Activated naive CD4-positive, alpha-beta T cell treated with anti-CD3 and anti-CD28 coated beads for 36 hours (primary cell): ENCODE results near the gene PACSIN2. TPM values are rescaled to one million over a fixed set of nuclear protein-coding genes. Genes with fewer than 3 reads are reported as not detected.

Experiments used
- CTCF ChIA-PET: fragments of 350-600 bp; sonication (Branson Sonifier 250); formaldehyde crosslinking; loops from one replicate; lab custom pipeline; 2021; ENCODE audit warnings: antibody characterized with exemption; lab: Charles Lee
- DNase-seq: peaks from one replicate; pipeline ENCODE4 v3.0.0-alpha.2; 2020
- H3K27ac Mint-ChIP-seq: one replicate; pipeline ENCODE4 v1.8.0; 2021; ENCODE audit warnings: mild to moderate bottlenecking, mixed read lengths
- H3K27me3 Mint-ChIP-seq: one replicate; pipeline ENCODE4 v1.8.0; 2021; ENCODE audit warnings: low read depth, mixed read lengths
- H3K36me3 Mint-ChIP-seq: one replicate; pipeline ENCODE4 v1.8.0; 2021; ENCODE audit warnings: low read depth, mixed read lengths
- H3K4me1 Mint-ChIP-seq: one replicate; pipeline ENCODE4 v1.8.0; 2021; ENCODE audit warnings: low read depth, mixed read lengths
- H3K4me3 Mint-ChIP-seq: one replicate; pipeline ENCODE4 v1.8.0; 2021; ENCODE audit warnings: mild to moderate bottlenecking, moderate library complexity, mixed read lengths
- H3K9me3 Mint-ChIP-seq: one replicate; pipeline ENCODE4 v1.8.0; 2021; ENCODE audit warnings: mixed read lengths
- intact Hi-C: fragments of 100-400 bp; cut with micrococcal nuclease; formaldehyde crosslinking; loops from one replicate; pipeline ENCODE4 v1.15.1; 2023
- total RNA-seq, 2 experiments: library from RNA; stranded (reverse); gene quantifications; one replicate each; pipeline ENCODE4 v1.2.3, GENCODE V29; 2021

PACSIN2 gene
- total RNA-seq, 2 experiments from 2014 or later, result 31.2 to 32.9 TPM

DNA sequence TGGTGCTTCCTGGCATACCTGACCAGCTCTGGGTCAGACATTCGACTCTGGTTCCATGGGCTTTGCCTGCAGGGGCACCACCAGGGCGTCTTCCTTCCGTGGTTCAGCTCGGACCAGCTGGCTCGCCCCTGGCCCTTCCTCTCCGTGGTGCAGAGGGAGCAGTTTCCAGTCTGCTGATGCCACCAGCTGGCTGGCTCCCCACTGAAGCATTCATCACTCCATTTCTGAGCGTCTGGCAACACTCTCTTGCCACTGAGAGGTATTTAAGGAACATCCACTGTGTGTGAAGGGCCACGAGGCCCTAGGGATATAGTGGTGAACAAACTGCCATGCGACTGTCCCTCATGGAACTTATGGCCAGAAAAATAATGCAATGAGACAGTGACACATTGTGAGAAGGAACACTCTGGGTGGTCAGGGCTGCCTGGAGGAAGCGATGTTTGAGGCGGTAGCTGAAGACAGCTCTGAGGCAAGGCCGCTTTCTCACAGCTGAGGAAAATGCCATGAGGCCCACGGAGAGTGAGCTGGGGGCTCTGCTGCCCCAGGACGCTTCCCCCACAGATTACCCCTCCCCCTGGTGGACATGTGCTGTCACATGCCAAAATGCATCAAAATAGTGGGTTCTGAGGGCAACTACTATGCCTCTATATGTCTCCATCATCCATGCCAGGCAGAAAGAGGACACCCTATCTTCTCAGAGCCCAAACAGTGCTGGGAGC, 113.0 kb downstream of the PACSIN2 start:
- H3K27me3 Mint-ChIP-seq, result no peaks in the 10 kb centered on the region
- H3K9me3 Mint-ChIP-seq, result no peaks in the 10 kb centered on the region
- DNase-seq, result no peak
- no peak overlapping the region for H3K27ac Mint-ChIP-seq
- H3K4me1 Mint-ChIP-seq, result peaks cover 7% of the 10 kb centered on the region
- CTCF ChIA-PET, result interaction anchor here (0.9 to 1.6 kb wide), 2 partner anchors 21 to 79 kb away, joined by 3 read pairs; no protein-coding TSS in a partner anchor
- intact Hi-C loops, result no loop called here
- H3K4me3 Mint-ChIP-seq, result no peak overlapping the region
- H3K36me3 Mint-ChIP-seq, result no peaks in the 10 kb centered on the region

DNA sequence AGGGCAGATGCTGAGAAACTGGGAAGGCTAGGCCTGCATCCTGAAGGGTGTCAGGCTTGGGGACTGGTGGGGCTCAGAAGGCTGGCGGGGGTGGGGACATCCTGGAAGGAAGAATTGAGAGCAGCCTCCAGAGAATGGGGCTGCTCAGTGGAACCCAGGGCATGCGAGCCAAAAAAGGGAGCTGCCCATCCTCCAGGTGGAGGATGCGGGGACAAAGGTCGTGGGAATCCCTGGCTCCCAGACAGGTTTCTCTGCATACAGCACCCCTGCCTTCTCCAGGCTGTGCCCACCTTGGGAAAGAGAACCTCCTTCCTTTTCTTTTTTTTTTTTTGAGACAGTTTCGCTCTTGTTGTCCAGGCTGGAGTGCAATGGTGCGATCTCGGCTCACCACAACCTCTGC, 117.0 kb downstream of the PACSIN2 start:
- Mint-ChIP-seq H3K4me1 (peaks cover 38% of the 10 kb centered on the region), H3K4me3 (no peak overlapping the region), H3K27me3 (no peaks in the 10 kb centered on the region), H3K36me3 (no peaks in the 10 kb centered on the region), H3K27ac (no peak overlapping the region), H3K9me3 (no peaks in the 10 kb centered on the region)
- intact Hi-C loops, result loop anchor here (5.0 to 10.0 kb wide), 3 partner anchors 34 to 187 kb away; partner anchors contain the start of gene TTLL1
- CTCF ChIA-PET, result interaction anchor here (0.9 to 1.1 kb wide), 2 partner anchors 30 to 135 kb away, joined by 3 to 4 read pairs; no protein-coding TSS in a partner anchor
- no peak for DNase-seq

GRCh38 chr22:42895541-42895981, 119.4 kb downstream of the PACSIN2 start:
- intact Hi-C loops, result loop anchor here (1.0 to 10.0 kb wide), 4 partner anchors 32 to 189 kb away; partner anchors contain the start of gene TTLL1
- Mint-ChIP-seq H3K27ac (peak overlapping the region; percentile 74), H3K27me3 (no peaks in the 10 kb centered on the region), H3K36me3 (no peaks in the 10 kb centered on the region), H3K9me3 (no peaks in the 10 kb centered on the region), H3K4me1 (peaks cover 38% of the 10 kb centered on the region), H3K4me3 (peak overlapping the region; percentile 12)
- CTCF ChIA-PET, result interaction anchor here (1.1 to 2.6 kb wide), 4 partner anchors 9 to 138 kb away, joined by 3 to 13 read pairs (median 6); no protein-coding TSS in a partner anchor
- no peak for DNase-seq

- DNase-seq, result peak; percentile 57
- H3K4me3 Mint-ChIP-seq, result peak overlapping the region; percentile 35
- CTCF ChIA-PET, result interaction anchor here (1.1 to 2.6 kb wide), 5 partner anchors 9 to 161 kb away, joined by 3 to 13 read pairs (median 5); no protein-coding TSS in a partner anchor
- intact Hi-C loops, result loop anchor here (1.0 to 10.0 kb wide), 4 partner anchors 32 to 190 kb away; partner anchors contain the start of gene TTLL1
- H3K27me3 Mint-ChIP-seq, result no peaks in the 10 kb centered on the region
- H3K4me1 Mint-ChIP-seq, result peaks cover 38% of the 10 kb centered on the region
- H3K27ac Mint-ChIP-seq, result peak overlapping the region; percentile 74
- H3K36me3 Mint-ChIP-seq, result no peaks in the 10 kb centered on the region
- H3K9me3 Mint-ChIP-seq, result no peaks in the 10 kb centered on the region
These were observed 119.9 kb downstream of the PACSIN2 start for GRCh38 chr22:42895087-42895486.

GRCh38 chr22:42893371-42894150, 121.4 kb downstream of the PACSIN2 start:
- no peaks in the 10 kb centered on the region for H3K9me3 Mint-ChIP-seq
- H3K4me3 Mint-ChIP-seq, result no peak overlapping the region
- H3K36me3 Mint-ChIP-seq, result peaks cover 3% of the 10 kb centered on the region
- H3K27ac Mint-ChIP-seq, result no peak overlapping the region
- H3K27me3 Mint-ChIP-seq, result no peaks in the 10 kb centered on the region
- H3K4me1 Mint-ChIP-seq, result peaks cover 48% of the 10 kb centered on the region
- CTCF ChIA-PET, result interaction anchor here (0.6 to 2.6 kb wide), 6 partner anchors 12 to 269 kb away, joined by 3 to 13 read pairs (median 4); no protein-coding TSS in a partner anchor
- peak; percentile 35 for DNase-seq
- intact Hi-C loops, result loop anchor here (10.0 kb wide), 2 partner anchors 61 to 191 kb away; partner anchors contain the start of gene TTLL1

- Mint-ChIP-seq H3K36me3 (peaks cover 3% of the 10 kb centered on the region), H3K4me1 (peaks cover 46% of the 10 kb centered on the region), H3K4me3 (no peak overlapping the region), H3K27me3 (no peaks in the 10 kb centered on the region), H3K27ac (no peak overlapping the region), H3K9me3 (no peaks in the 10 kb centered on the region)
- no peak for DNase-seq
- CTCF ChIA-PET, result interaction anchor here (0.6 to 0.7 kb wide), 2 partner anchors 131 to 268 kb away, joined by 3 to 4 read pairs; no protein-coding TSS in a partner anchor
- intact Hi-C loops, result loop anchor here (10.0 kb wide), 2 partner anchors 62 to 192 kb away; partner anchors contain the start of gene TTLL1
These were observed 122.2 kb downstream of the PACSIN2 start for GRCh38 chr22:42892571-42893316.

DNA sequence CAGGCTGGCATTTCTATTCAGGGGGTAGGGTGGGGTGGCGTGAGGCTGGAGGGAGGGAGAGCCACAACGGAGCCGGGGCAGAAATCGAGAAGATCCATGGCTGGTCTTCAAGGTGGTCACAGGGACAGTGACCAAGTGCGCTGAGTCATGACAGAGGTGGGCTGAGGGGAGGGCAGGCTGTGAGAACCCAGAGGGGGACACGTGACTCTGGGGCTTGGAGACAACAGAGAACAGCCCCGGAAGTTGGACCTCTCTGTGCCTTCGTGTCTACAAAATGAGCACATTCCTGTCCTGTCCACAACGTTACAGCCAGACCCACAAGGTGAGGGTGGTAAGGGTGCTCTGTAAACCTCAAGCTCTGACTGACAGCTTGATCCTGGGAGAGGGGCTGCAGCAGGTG, 122.8 kb downstream of the PACSIN2 start:
- H3K9me3 Mint-ChIP-seq, result no peaks in the 10 kb centered on the region
- no peak overlapping the region for H3K27ac Mint-ChIP-seq
- CTCF ChIA-PET, result interaction anchor here (0.6 kb wide), 1 partner anchor 132 kb away, joined by 4 read pairs; no protein-coding TSS in a partner anchor
- no peak overlapping the region for H3K4me3 Mint-ChIP-seq
- no peak for DNase-seq
- H3K36me3 Mint-ChIP-seq, result peaks cover 3% of the 10 kb centered on the region
- intact Hi-C loops, result loop anchor here (10.0 kb wide), 2 partner anchors 63 to 193 kb away; partner anchors contain the start of gene TTLL1
- no peaks in the 10 kb centered on the region for H3K27me3 Mint-ChIP-seq
- peaks cover 40% of the 10 kb centered on the region for H3K4me1 Mint-ChIP-seq

DNA sequence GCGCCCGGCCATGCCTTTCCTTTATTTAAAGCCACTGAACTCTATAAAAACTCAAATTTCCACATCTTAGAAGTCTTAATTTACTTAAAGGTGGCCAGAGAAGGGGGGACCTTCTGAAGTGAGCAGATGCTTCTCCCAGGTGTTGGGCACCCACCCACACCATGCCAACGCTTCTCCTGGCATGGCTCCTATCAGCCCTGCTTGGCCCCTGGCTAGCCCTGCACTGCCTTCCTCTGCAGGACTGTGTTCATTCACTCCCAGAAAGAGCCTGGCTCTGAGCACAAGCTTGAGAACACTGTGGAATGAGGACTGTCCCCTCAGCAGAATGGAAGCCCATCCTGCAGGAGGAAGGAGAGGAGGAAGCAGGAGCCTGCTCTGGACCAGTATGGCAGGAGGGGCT, 123.3 kb downstream of the PACSIN2 start:
- intact Hi-C loops, result loop anchor here (10.0 kb wide), 2 partner anchors 63 to 193 kb away; partner anchors contain the start of gene TTLL1
- Mint-ChIP-seq H3K9me3 (no peaks in the 10 kb centered on the region), H3K27me3 (no peaks in the 10 kb centered on the region), H3K4me1 (peaks cover 39% of the 10 kb centered on the region), H3K4me3 (no peak overlapping the region), H3K36me3 (peaks cover 3% of the 10 kb centered on the region), H3K27ac (no peak overlapping the region)
- DNase-seq, result no peak
- CTCF ChIA-PET, result interaction anchor here (1.4 kb wide), 1 partner anchor 12 kb away, joined by 3 read pairs; no protein-coding TSS in a partner anchor

- Mint-ChIP-seq H3K36me3 (peaks cover 3% of the 10 kb centered on the region), H3K9me3 (no peaks in the 10 kb centered on the region), H3K4me1 (peaks cover 32% of the 10 kb centered on the region), H3K27me3 (no peaks in the 10 kb centered on the region), H3K27ac (no peak overlapping the region), H3K4me3 (no peak overlapping the region)
- intact Hi-C loops, result loop anchor here (10.0 kb wide), 2 partner anchors 64 to 194 kb away; partner anchors contain the start of gene TTLL1
- CTCF ChIA-PET, result interaction anchor here (1.4 kb wide), 1 partner anchor 13 kb away, joined by 3 read pairs; no protein-coding TSS in a partner anchor
- DNase-seq, result no peak
These were observed 123.9 kb downstream of the PACSIN2 start for GRCh38 chr22:42891008-42891407.

DNA sequence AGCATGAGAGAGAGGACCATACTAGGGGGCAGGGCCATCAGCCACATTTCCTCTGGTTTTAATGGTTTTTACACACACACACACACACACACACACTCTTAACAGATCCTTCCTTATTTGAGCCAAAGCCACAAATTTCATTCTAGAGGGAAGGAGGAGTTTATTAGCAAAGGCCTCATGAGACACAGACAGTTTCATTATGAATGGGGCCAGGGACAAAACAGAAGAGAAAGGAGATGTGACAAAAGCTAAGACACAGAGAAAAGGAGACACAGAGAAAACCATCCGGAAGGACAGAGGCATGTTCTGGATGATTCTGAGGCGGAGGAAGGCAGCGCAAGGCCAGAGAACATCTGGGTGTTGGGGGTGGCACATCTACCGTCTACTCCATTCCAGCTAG, 125.6 kb downstream of the PACSIN2 start:
- H3K4me3 Mint-ChIP-seq, result no peak overlapping the region
- no peaks in the 10 kb centered on the region for H3K9me3 Mint-ChIP-seq
- CTCF ChIA-PET, result no interaction called here
- H3K36me3 Mint-ChIP-seq, result peaks cover 3% of the 10 kb centered on the region
- no peaks in the 10 kb centered on the region for H3K27me3 Mint-ChIP-seq
- peak; percentile 16 for DNase-seq
- H3K27ac Mint-ChIP-seq, result no peak overlapping the region
- peaks cover 16% of the 10 kb centered on the region for H3K4me1 Mint-ChIP-seq
- intact Hi-C loops, result no loop called here
